GM12878 (cell line): Measurements from ENCODE around the gene BEST3.

ENCODE experiments used
- ATF3 ChIP-seq: IDR thresholded peaks from 2 replicates; pipeline ENCODE4 v1.6.1; 2011; ENCODE audit warnings: low read depth, mild to moderate bottlenecking, low read length, moderate library complexity, borderline replicate concordance; ENCODE audit errors: extremely low read depth
- CTCF ChIP-seq, 3 experiments: IDR thresholded peaks in 2 of 3; conservative IDR thresholded peaks in 1 of 3; 2 replicates each; pipeline ENCODE4 v1.5.1; 2011; ENCODE audit warnings: low read depth in 3 of 3, low read length in 3 of 3, mild to moderate bottlenecking in 3 of 3, control low read depth in 2 of 3, moderate library complexity in 2 of 3, inconsistent platforms in 1 of 3, mixed read lengths in 1 of 3; ENCODE audit not compliant: control insufficient read depth in 2 of 3, insufficient read depth in 1 of 3; ENCODE audit errors: extremely low read depth in 1 of 3
- EZH2 ChIP-seq: IDR thresholded peaks from 2 replicates; pipeline ENCODE4 v1.6.1; 2012; ENCODE audit warnings: low read depth, mild to moderate bottlenecking, control low read depth, inconsistent platforms, low read length, borderline replicate concordance; ENCODE audit not compliant: control insufficient read depth
- MXI1 ChIP-seq: fragments of 150-350 bp; IDR thresholded peaks from 2 replicates; pipeline ENCODE4 v1.6.1; 2011; ENCODE audit warnings: low read depth, mild to moderate bottlenecking, inconsistent platforms, low read length, improper control_type of control experiment
- NRF1 ChIP-seq: conservative IDR thresholded peaks from 2 replicates; pipeline ENCODE4 v1.6.1; 2011; ENCODE audit warnings: mild to moderate bottlenecking, low read depth, low read length, improper control_type of control experiment
- POLR2AphosphoS5 ChIP-seq: IDR thresholded peaks from 2 replicates; pipeline ENCODE4 v1.6.1; 2011; ENCODE audit warnings: mild to moderate bottlenecking, low read length, inconsistent platforms
- SKIL ChIP-seq: fragments of 450-650 bp; IDR thresholded peaks from 2 replicates; pipeline ENCODE4 v1.6.1; 2017; ENCODE audit warnings: mild to moderate bottlenecking, low read depth, inconsistent platforms; ENCODE audit not compliant: poor library complexity, severe bottlenecking

- no peak for TF ChIP-seq CTCF (IDR thresholded peaks at IDR 0.05 in 2 of 3, conservative IDR thresholded peaks at IDR 0.05 in 1 of 3; ENCODE audit: control insufficient read depth in 2 of 3, extremely low read depth in 1 of 3, insufficient read depth in 1 of 3, low read depth in 3 of 3, low read length in 3 of 3)
- no peak for TF ChIP-seq EZH2
- TF ChIP-seq POLR2AphosphoS5: no peak
- no peak for TF ChIP-seq NRF1
- no peak for TF ChIP-seq ATF3
- no peak for TF ChIP-seq SKIL
- no peak for TF ChIP-seq MXI1
These were observed 45.4 kb downstream of the BEST3 start for GRCh38 chr12:69653703-69654102.
